Measurements from ENCODE around the gene KANK4.

GRCh38 chr1:62208087-62208486, 111.1 kb downstream of the KANK4 start:
- no peak for TF ChIP-seq CTCF (IDR thresholded peaks at IDR 0.05)
- no peak for TF ChIP-seq POLR2A (IDR thresholded peaks at IDR 0.05)

All from uterus (tissue), 2 donors.